GM18502 (cell line): ENCODE data around the gene CASK.

ENCODE experiments used
- ATAC-seq: cut with Tn5 transposase; IDR thresholded peaks from one replicate; pipeline ENCODE4 v1.9.1; 2021; ENCODE audit warnings: mild to moderate bottlenecking; ENCODE audit not compliant: unreplicated experiment, poor library complexity

Gene CASK

DNA sequence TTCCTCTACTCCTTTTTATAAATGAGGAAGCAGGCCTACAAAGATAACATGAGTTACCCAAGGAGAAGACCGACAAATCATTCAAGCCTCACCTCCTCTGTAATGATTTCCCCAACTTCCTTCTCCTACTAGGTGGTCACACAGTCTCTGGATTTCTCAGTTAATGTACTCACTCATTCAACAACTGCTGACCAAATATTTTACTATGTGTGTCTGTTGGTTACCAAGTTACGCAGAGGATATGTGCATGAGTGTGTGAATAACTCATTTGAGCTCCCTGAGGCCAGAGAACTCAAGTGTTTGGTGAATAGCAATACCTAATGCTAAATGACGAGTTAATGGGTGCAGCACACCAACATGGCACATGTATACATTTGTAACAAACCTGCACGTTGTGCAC is 10.4 kb downstream of the CASK start:
- ATAC-seq: no peak

DNA sequence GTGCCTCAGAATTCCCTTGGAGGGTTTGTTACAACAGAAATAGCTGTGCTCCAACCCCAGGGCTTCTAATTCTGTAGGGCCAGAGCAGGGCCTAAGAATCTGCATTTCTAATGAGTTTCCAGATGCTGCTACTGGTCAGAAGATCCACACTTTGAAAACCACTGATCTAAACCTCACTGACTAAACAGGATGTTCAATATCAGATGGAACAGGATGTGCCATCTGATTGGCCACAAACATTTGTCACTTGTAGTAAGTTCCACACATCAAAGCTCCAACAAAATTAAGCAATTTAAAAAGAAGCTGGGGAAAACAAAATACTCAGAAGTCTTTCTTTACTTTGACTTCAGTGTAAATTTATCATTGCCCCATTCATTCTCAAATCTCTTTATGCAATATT is 14.3 kb downstream of the CASK start:
- no peak for ATAC-seq

DNA sequence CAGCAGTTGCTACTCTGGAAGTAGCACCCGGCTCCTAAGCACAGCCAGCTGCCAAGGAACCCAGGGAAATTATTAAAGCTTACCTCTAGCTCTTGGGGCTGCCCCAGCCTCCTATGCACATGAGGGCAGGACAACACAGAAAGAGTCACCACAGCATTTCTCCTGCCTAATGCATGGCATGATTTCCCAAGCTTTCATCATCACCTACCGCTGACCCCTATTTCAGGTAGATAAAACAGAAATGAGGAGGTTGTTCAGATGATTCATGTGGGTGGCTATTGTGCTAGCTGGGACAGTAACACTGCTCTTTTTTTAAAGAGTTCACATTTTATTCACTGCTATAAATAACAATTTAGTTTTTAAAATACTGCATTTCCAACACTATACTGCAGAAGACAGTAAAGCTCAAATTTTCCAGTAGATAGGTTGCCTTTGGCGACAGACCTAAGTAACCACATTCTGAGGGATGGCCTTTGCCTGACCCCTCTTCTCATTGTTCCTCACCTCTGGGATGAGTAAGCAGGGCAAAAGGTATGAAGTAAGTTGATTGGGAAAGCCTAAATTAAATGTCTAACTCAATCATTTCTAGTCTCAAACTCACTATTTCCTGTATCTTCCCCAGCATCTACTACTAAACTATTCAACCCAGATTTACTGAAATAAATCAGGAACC is 16.7 kb downstream of the CASK start:
- no peak for ATAC-seq

DNA sequence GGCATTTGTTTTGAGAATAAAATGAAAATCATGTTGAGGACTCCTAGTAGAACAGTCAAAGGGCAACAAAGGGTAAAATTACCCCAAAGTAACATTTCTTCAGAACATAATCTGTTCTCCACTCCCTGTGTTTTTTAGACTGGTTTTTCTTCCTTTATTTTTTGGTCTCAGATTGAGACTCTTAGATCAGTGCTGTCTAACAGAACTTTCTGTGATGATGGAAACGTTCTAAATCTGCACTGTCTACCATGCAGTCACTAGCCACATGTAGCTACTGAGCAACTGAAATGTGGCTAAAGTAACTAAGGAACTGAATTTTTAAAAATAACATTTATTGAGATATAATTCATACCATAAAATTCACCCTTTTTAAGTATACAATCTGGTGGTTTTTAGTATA is 19.8 kb downstream of the CASK start:
- ATAC-seq: no peak

DNA sequence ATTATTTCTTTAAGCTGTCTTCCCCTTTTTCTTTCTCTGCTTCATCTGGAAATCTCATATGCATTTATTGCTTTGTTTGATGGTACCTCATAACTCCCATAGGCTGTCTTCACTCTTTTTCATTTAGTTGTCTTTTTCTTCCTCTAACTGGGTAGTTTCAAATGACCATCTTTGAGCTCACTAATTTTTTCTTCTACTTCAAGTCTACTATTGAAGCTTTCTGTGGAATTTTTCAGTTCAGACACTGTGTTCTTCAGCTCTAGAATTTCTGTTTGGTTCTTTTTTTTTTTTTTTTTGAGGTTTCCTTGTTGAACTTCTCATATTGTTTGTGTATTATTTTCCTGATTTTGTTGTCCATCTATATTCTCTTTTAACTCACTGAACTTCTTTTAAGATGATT is 23.0 kb downstream of the CASK start:
- ATAC-seq: no peak

DNA sequence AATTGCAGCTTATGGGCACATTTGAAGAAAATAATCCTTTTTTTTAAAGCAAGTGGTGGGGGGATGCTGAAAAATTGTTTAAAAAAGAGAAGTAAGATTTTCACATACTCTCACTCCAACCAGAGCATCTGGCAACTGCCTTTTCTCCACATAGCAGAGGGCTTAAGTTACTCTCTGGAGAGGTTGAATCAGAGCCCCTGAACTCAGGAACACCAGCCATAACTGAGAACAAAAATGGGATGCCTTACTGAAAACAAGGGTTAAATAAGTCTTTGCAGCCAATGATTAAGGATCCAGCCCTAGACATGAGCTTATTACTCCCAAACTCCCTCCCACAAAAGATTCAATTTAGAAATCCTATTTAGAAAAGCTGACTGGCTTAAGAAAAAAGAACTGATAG is 27.5 kb downstream of the CASK start:
- no peak for ATAC-seq

DNA sequence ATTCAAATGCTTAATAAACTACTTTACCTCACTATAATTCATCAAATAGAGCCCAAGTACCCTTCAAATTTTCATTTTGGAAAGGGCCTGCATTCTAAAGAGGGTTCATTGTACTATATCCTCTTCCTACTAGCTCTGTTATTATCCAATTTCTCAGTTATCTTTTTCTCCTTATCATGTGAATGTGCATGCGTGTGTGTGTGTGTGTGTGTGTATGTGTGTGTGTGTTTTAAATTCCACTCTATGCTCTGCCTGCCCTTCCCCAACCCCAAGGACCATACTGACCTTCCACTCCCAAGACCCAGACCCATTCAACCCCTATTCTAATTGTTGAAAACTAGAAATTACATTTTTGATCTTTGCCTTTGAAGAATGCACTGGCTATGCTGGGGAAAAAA is 33.3 kb downstream of the CASK start:
- ATAC-seq: no peak

DNA sequence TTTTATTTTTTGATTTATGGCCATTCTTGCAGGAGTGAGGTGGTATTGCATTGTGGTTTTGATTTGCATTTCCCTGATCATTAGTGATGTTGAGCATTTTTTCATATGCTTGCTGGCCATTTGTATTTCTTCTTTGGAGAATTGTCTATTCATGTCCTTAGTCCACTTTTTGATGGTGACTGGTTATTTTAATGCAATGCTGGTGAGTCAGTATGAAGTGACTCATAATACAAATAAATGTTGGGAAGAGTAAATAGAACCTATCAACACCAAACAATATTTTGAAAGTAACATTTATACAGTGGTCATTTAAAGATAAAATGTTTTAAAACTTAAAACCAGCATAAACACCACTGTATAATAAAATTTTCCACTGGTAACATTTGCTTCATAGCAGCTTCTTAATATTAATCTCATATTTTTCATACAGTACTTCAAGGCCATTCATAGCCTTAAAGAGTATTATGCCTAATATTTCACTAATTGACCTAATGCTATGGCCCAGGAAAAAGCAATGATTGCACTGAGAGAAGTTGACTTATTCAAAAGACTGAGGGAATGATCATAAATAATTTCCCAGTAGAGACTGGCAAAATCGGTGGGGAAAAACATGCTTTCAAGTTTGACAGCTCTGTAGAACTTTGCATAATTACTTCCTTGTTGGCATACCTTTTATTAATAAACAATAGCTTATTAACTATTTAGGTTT is 33.9 kb downstream of the CASK start:
- ATAC-seq: no peak

DNA sequence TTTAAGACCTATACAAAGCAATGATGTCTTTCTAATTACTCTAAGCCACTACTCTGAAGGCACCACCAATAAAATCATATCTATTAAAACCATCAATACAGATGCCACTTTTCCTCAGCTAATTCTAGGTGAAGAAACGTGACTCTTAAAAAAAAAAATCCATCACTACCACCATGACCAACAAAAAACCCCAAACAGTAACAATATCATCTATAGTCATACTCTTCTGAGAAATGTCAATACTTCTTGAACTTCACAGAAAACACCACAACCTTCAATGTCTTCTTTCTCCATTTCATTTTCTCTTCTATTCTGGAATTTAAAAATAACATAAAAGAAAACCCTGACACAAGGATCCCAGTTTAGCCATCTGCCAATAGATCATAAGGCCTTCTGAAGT is 35.7 kb downstream of the CASK start:
- no peak for ATAC-seq

DNA sequence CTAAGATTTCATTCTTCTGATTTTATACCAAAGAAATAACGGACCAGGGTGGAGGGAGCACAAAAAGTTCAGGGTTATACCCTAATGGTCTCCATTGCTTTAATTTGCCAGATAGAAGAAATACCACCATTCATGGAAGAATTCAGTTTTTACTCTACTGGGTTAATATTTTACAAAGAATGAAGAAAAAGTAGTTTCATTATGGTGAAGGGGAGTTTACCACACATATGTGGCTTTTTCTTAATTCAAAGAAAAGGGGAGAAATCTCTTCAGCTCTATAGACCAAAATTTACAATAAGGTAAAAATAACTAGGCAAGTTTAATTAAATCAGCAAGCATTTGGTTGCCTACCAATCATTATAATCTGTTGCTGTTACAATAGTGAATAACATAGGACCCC is 37.6 kb downstream of the CASK start:
- ATAC-seq: no peak

DNA sequence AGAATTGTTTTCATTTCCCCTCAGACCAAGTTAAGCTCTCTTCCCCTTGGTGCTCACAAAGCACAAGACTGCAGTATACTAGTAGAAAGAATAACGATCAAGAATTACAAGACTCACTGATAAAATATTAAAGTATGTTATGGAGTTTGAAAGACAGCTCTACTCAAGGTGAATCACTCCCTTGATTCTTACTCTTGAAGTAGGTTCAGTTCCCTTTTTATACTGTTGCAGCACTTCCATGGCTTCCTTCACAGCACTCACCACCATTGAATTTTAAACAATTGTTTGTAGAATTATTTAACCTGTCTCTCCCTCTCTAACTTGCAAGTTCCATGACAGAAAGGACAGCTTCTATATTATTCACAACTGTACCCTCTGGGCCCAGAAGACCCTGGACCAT is 42.2 kb downstream of the CASK start:
- no peak for ATAC-seq

DNA sequence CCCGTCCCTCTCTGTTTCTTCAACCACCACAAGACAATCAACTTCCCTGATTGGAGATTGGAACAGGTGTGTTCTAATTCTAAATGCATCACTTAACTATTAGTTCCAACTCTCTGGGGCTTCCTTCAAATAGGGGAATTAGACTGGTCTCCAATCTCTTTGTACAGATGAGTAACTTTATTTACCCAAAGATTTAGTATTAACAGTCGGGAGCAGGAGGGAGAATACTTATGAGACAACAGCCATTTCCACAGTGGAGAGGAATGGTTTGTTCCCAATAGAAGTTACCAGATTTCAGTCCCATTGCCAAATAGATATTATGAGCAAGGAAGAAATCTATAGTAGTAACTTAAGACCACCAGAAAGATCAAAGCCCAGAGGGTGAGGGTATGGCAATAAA is 46.2 kb downstream of the CASK start:
- ATAC-seq: no peak

DNA sequence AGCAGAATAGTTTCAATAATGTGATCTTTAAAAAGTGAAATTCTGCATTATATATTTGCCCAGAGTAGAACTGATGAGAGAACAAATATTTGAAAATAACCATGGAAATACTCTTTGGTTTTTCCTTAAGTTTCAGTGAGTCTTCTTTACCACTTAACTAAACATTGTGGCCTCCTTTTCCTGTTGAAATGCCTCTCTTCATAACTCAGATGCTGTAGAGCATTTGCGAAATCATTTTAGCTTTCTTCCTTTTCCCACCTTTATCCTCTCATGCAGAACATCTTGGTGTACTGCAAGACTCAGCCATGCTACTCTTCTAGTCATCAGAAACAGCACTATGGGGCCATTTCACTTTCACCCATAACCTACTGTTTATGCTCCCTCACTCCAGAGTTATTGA is 48.2 kb downstream of the CASK start:
- no peak for ATAC-seq

DNA sequence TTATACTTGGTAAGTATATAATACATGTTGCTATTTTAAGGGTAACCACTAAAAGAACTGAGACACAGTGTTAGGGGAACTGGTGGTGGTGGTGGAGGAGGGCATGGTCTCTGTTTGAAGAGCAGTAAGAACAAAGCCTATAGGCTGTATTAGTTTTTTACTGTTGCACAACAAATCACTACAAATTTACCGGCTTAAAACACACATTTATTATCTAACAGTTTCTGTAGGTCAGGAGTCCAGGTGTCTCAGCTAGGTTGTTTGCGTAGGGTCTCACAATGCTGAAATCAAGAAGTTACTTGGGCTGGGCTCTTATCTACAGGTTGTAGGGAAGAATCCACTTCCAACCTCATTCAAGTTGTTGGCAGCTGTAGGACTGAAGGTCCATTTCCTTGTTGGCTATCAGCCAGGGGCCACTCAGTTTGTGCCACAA is 52.6 kb downstream of the CASK start:
- ATAC-seq: peak; percentile 85

DNA sequence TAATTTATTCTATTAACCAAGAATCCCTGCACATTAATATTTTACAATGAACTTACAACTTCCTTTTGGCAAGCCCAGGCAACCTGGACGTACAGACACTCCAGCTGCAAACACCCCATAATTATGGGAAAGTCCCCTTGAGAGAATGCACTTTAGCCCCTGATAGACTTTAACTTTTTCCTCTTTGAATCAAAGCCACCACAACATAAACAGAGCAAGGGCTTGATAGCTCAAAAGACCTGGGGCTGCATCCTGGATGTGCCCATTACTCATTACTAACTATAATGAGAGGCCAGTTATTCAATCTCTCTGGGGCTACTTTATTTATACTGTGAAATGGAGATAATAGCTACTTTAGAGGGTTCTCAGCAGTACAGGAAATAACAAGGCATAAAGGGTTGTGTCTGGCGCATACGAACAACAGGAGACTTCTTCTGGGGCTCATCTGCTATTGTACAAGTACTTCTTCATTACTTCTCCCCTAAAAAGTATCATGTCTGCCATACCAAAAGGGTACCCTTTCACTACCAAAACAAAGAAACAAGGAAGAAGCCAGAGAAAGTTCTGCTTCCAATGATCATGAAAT is 54.9 kb downstream of the CASK start:
- no peak for ATAC-seq

DNA sequence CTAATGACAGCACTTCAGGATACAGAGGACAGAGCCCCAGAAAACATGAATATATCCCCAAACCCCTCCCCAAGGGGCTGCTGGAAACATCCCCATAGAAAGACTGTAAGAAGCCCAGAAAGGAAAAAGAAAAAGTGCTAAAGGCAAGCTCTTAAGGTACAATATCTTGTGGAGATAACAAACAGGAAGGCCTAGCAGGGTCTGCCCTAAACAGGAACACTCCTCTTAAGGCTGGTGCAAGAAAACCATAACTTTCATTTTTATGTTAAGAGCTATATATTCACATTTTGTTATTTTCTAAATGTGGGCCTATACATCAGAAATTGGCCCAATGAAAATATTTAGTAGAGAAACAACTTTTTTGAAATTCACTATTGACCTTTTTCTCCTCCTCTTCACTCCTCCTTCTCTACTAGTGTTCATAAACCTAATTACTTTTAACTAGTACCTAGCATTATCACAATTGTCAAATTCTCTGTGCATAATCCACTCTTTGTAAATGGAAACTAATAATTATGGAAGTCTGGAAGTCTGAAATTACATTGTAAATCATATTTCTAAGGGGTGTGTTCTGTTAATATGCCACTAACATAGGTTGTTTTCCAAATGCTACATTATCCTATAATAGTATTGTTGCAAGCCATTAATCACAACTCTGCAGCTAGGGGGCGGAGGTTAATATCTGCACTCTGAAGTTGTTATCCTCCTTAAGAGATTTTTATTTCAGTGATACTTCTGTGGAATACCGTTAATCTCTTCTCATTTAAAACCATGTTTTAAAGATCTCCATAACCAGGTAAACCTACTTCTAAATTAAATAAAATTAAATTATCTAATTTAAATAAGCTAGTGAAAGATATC is 59.8 kb downstream of the CASK start:
- no peak for ATAC-seq

DNA sequence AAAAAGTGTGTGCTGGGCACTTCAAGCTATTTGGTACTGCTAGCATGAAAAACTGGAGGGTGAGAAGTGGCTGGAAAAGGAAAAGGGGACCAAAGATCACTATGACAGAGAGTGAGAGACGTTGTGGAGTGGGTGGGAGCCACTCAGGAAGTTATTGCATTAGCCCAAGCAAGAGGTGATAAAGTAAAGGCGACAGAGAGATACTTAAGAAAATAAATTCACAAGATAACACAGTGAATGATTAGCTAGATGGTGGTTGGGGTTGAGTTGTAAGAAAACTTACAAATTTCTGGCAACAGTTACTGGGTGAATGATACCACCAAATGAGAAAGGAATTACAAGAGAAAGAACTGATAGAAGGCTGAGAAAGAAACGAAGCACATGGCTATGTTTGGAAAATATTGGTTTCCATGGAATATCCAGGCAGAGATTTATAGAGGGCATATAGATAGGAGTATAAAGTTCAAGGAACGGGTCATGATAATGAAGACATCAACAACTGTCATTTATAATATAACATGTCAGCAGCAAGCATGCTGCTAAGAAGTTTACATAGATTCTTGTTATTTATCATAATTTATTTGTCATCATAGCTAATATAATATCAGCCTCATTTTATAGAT is 60.7 kb downstream of the CASK start:
- no peak for ATAC-seq

DNA sequence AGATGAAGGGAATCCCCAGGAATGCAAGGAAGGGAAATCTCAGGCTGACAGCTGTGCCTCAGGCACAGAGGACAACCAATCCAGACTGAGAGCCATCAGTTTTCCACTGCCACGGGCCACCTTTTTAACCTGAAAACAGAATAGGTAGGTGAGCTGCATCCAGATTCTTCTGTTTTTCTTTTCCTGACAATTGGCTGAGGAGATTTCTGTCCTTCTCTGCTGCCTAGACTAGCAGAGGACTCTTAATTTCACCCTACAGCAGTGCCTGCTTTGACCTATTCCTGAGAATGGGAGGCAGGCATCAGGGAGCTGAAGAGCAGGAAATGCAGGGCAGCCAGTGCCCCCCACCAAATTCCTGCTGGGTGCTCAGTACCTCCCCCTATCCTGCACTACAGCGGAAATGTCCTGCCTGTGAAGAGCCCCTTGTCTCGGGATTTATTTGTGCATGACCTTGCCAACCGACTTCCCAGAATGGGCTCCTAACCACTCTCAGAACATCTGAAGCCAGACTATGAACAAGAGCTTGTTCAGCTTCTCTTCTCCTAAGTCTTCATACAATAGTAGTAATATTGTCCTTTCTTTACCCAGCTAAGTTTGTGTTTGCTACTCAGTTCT is 65.1 kb downstream of the CASK start:
- no peak for ATAC-seq

DNA sequence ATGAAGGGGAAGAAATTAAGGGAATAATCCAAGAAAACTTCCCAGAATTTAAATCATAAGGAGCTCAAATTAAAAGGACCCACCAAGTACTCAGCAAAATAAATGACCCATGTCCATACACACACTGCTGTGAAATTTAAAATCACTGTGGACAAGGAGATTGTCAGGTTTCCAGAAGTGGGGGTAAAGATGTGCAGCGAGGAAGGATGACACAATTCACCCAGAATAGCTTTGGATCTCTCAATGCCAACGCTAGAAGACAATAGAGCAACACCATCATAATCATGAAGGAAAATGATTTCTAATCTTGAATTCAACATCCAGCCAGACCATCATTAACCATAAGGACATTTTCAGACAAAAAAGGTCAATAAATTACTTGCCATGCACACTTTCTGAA is 65.7 kb downstream of the CASK start:
- ATAC-seq: no peak

DNA sequence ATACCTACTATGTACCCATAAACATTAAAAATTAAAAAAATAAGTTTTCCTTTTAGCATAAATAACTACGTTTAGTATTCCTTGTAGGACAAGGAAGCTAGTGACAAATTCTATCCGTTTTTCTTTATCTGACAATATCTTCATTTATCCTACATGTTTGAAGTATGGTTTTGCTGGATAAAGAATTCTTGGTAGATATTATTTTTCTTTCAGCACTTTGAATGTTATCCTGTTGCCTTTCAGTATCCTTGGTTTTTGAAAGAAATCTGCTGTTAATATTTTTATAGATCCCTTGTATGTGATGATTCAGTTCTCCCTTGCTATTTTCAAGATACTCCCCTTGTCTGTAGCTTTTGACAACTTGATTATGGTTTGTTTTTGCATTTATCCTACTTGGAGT is 76.6 kb downstream of the CASK start:
- no peak for ATAC-seq
